Measurements from ENCODE around the gene MYO18A. TPM values are rescaled to one million over a fixed set of nuclear protein-coding genes. Genes with fewer than 3 reads are reported as not detected.

MYO18A gene
- total and polyA plus RNA-seq, 11 donors: 83.5 to 340 (median 300) TPM

- Histone ChIP-seq H3K27me3 (peaks cover 0 to 27% (median 0%) of the 10 kb centered on the region in 9 donors), H3K36me3 (no peaks in the 10 kb centered on the region), H3K4me3 (no peak overlapping the region), H3K9me3 (peaks cover 0 to 17% (median 9%) of the 10 kb centered on the region in 12 donors), H3K27ac (no peak overlapping the region), H3K4me1 (peaks cover 0 to 11% (median under 1%) of the 10 kb centered on the region in 12 donors)
- intact Hi-C loops (cut with DNase I): no loop called here
- ATAC-seq: no peak
- DNase-seq: no peak
- no peak for TF ChIP-seq CTCF (IDR thresholded peaks at IDR 0.05)
- TF ChIP-seq POLR2A (IDR thresholded peaks at IDR 0.05): no peak
- WGBS, 4 donors: 70 to 79% (median 76%) methylated on average over 10 of the region's 10 CpGs
Observed at GRCh38 chr17:29037739-29038084, 142.5 kb downstream of the MYO18A start.

- TF ChIP-seq CTCF (IDR thresholded peaks at IDR 0.05): no peak
- no peak for TF ChIP-seq POLR2A (IDR thresholded peaks at IDR 0.05)
- DNase-seq: no peak
- H3K4me1 ChIP-seq: peaks cover 0 to under 1% (median 0%) of the 10 kb centered on the region in 12 donors
- WGBS, 4 donors: 77 to 83% (median 81%) methylated on average over 5 of the region's 5 CpGs
- peaks cover 0 to 17% (median 9%) of the 10 kb centered on the region in 12 donors for H3K9me3 ChIP-seq
- no peaks in the 10 kb centered on the region for H3K36me3 ChIP-seq
- ATAC-seq: no peak
- peaks cover 0 to 36% (median 11%) of the 10 kb centered on the region in 9 donors for H3K27me3 ChIP-seq
- H3K27ac ChIP-seq: no peak overlapping the region
- H3K4me3 ChIP-seq: no peak overlapping the region
- intact Hi-C loops (cut with DNase I): no loop called here
Observed at GRCh38 chr17:29036584-29036983, 143.6 kb downstream of the MYO18A start.

GRCh38 chr17:29034510-29034909, 145.7 kb downstream of the MYO18A start:
- Histone ChIP-seq H3K4me1 (no peaks in the 10 kb centered on the region), H3K4me3 (no peak overlapping the region), H3K9me3 (peaks cover 0 to 17% (median 9%) of the 10 kb centered on the region in 12 donors), H3K27ac (no peak overlapping the region), H3K27me3 (peaks cover 0 to 55% (median 15%) of the 10 kb centered on the region in 9 donors), H3K36me3 (no peaks in the 10 kb centered on the region)
- no peak for ATAC-seq
- intact Hi-C loops (cut with DNase I): loop anchor here in 1 of 10 donors (5.0 kb wide), 1 partner anchor 47 kb away; no protein-coding TSS in a partner anchor
- no peak for DNase-seq
- 32 to 51% (median 35%) methylated on average over 1 of the region's 1 CpG for WGBS, 4 donors
- TF ChIP-seq CTCF (IDR thresholded peaks at IDR 0.05) (no peak), POLR2A (IDR thresholded peaks at IDR 0.05) (no peak)

GRCh38 chr17:29032857-29033197, 147.4 kb downstream of the MYO18A start:
- intact Hi-C loops (cut with DNase I): loop anchor here in 1 of 10 donors (5.0 kb wide), 1 partner anchor 46 kb away; no protein-coding TSS in a partner anchor
- H3K27me3 ChIP-seq: peaks cover 0 to 44% (median 15%) of the 10 kb centered on the region in 9 donors
- 22 to 52% (median 36%) methylated on average over 5 to 6 of the region's 6 CpGs for WGBS, 4 donors

More at GRCh38 chr17:29032857-29033197, 147.4 kb downstream of the MYO18A start:
- Histone ChIP-seq H3K9me3 (peaks cover 0 to 17% (median 9%) of the 10 kb centered on the region in 12 donors), H3K4me1 (no peaks in the 10 kb centered on the region), H3K27ac (no peak overlapping the region), H3K4me3 (no peak overlapping the region), H3K36me3 (no peaks in the 10 kb centered on the region)
- ATAC-seq (no peak), DNase-seq (no peak)
- TF ChIP-seq POLR2A (IDR thresholded peaks at IDR 0.05) (no peak), CTCF (IDR thresholded peaks at IDR 0.05) (no peak)
